NCI-H2196 treated with DMSO at 0.1 percent for 48 hours (cell line): Measurements from ENCODE around the gene GDF11.

Experiments used
- DNase-seq: peaks from one replicate; lab custom pipeline; 2025; ENCODE audit not compliant: unreplicated experiment; lab: John Stamatoyannopoulos, UW

The GDF11 gene

GRCh38 chr12:55742719-55743405 lies at the start of gene GDF11:
Gene GDF11 (plus strand): TSS chr12:55743122. CDS start chr12:55743317, 195 bp downstream.
- DNase-seq, result peak; percentile 59

- DNase-seq, result no peak
Measured at GRCh38 chr12:55693323-55694187, 49.4 kb upstream of the GDF11 start.

- no peak for DNase-seq
Measured at GRCh38 chr12:55694188-55694515, 48.8 kb upstream of the GDF11 start.

- no peak for DNase-seq
Measured at GRCh38 chr12:55694651-55695050, 48.3 kb upstream of the GDF11 start.

GRCh38 chr12:55695349-55695748 lies 47.6 kb upstream of the GDF11 start:
- DNase-seq, result no peak

GRCh38 chr12:55696141-55696540 lies 46.8 kb upstream of the GDF11 start:
- no peak for DNase-seq

GRCh38 chr12:55696796-55697462 lies 46.0 kb upstream of the GDF11 start:
- DNase-seq, result no peak

GRCh38 chr12:55697686-55698085 lies 45.2 kb upstream of the GDF11 start:
- no peak for DNase-seq

- no peak for DNase-seq
Measured at GRCh38 chr12:55698241-55698955, 44.5 kb upstream of the GDF11 start.

GRCh38 chr12:55698965-55699364 lies 44.0 kb upstream of the GDF11 start:
- DNase-seq, result no peak

- DNase-seq, result no peak
Measured at GRCh38 chr12:55699471-55700055, 43.4 kb upstream of the GDF11 start.

- DNase-seq, result no peak
Measured at GRCh38 chr12:55700255-55701018, 42.5 kb upstream of the GDF11 start.

GRCh38 chr12:55702861-55703260 lies 40.1 kb upstream of the GDF11 start:
- no peak for DNase-seq

GRCh38 chr12:55703288-55703687 lies 39.6 kb upstream of the GDF11 start:
- no peak for DNase-seq

GRCh38 chr12:55703901-55704761 lies 38.8 kb upstream of the GDF11 start:
- no peak for DNase-seq

GRCh38 chr12:55704824-55705718 lies 37.9 kb upstream of the GDF11 start:
- DNase-seq, result no peak

GRCh38 chr12:55705782-55706402 lies 37.0 kb upstream of the GDF11 start:
- DNase-seq, result no peak
